H1 (cell line): ENCODE measurements around the gene RBBP8. TPM values are rescaled to one million over a fixed set of nuclear protein-coding genes. Genes with fewer than 3 reads are reported as not detected.

Experiments used
- CTCF ChIA-PET: fragments of 300-600 bp; sonication (Branson Sonifier 250); formaldehyde crosslinking; loops from one replicate; lab custom pipeline; 2021; ENCODE audit not compliant: partially characterized antibody; lab: Charles Lee
- POLR2A ChIA-PET: fragments of 300-600 bp; sonication (Branson Sonifier 250); formaldehyde crosslinking; loops from one replicate; lab custom pipeline; 2021; ENCODE audit warnings: inconsistent platforms; ENCODE audit not compliant: partially characterized antibody; lab: Charles Lee
- DNase-seq, 2 experiments: peaks; one replicate each; pipeline versions ENCODE4 v3.0.0 to v3.0.0-alpha.2; 2010 to 2022; ENCODE audit warnings: low spot score in 2 of 2, low read depth in 1 of 2, mixed read lengths in 1 of 2
- FAIRE-seq: peaks from 2 replicates; lab custom pipeline; 2011; peaks lifted over from hg19 to GRCh38; lab: Jason Lieb, UNC
- H2AFZ ChIP-seq: 2 replicates; pipeline ENCODE4 v1.8.1; 2012; ENCODE audit warnings: low read length, inconsistent platforms
- H2AK5ac ChIP-seq: 2 replicates; pipeline ENCODE4 v1.6.1; 2013; ENCODE audit warnings: low read depth, low read length
- H2BK120ac ChIP-seq: replicated peaks from 2 replicates; pipeline ENCODE3; 2013; ENCODE audit warnings: low read depth, low read length, inconsistent platforms
- H2BK12ac ChIP-seq: 2 replicates; pipeline ENCODE4 v1.6.1; 2013; ENCODE audit warnings: low read depth, low read length
- H2BK15ac ChIP-seq: 2 replicates; pipeline ENCODE4 v1.6.1; 2013; ENCODE audit warnings: low read length
- H2BK20ac ChIP-seq: 2 replicates; pipeline ENCODE4 v1.6.1; 2013; ENCODE audit warnings: low read length
- H2BK5ac ChIP-seq: 2 replicates; pipeline ENCODE4 v1.6.1; 2013; ENCODE audit warnings: low read depth, low read length
- H3K14ac ChIP-seq: 2 replicates; pipeline ENCODE4 v1.6.1; 2013; ENCODE audit warnings: inconsistent platforms; ENCODE audit not compliant: insufficient read length
- H3K18ac ChIP-seq: 2 replicates; pipeline ENCODE4 v1.6.1; 2013; ENCODE audit warnings: low read length; ENCODE audit errors: extremely low read depth
- H3K23ac ChIP-seq: 2 replicates; pipeline ENCODE4 v1.6.1; 2013; ENCODE audit warnings: inconsistent platforms; ENCODE audit not compliant: insufficient read length
- H3K23me2 ChIP-seq: 2 replicates; pipeline ENCODE4 v1.6.1; 2013; ENCODE audit warnings: low read depth, low read length
- H3K27ac ChIP-seq: 2 replicates; pipeline ENCODE4 v1.6.1; 2011; ENCODE audit warnings: low read depth, low read length, inconsistent platforms
- H3K27me3 ChIP-seq, 4 experiments: replicated peaks in 1 of 4; 1 replicate in 1 of 4; 2 replicates in 3 of 4; pipeline versions ENCODE4 v1.6.1 to v1.8.1; 2011 to 2013; ENCODE audit warnings: low read length in 3 of 4, mild to moderate bottlenecking in 3 of 4, inconsistent platforms in 2 of 4, mixed read lengths in 2 of 4, moderate library complexity in 1 of 4; ENCODE audit not compliant: control insufficient read depth in 3 of 4, insufficient read depth in 3 of 4; ENCODE audit errors: extremely low read depth in 1 of 4
- H3K36me3 ChIP-seq, 4 experiments: 2 replicates each; pipeline versions ENCODE4 v1.6.1 to v1.8.1; 2011 to 2013; ENCODE audit warnings: mild to moderate bottlenecking in 4 of 4, low read length in 3 of 4, moderate library complexity in 2 of 4, control low read depth in 1 of 4, inconsistent platforms in 1 of 4; ENCODE audit not compliant: insufficient read depth in 4 of 4, control insufficient read depth in 2 of 4
- H3K4ac ChIP-seq: replicated peaks from 2 replicates; pipeline ENCODE3; 2013; ENCODE audit warnings: low read length, low read depth, mixed read lengths, inconsistent platforms; ENCODE audit not compliant: insufficient read length
- H3K4me1 ChIP-seq, 4 experiments: replicated peaks in 1 of 4; 1 replicate in 1 of 4; 2 replicates in 3 of 4; pipeline versions ENCODE4 v1.6.1 to v1.8.1; 2011 to 2013; ENCODE audit warnings: low read length in 3 of 4, inconsistent platforms in 2 of 4, mixed read lengths in 1 of 4; ENCODE audit not compliant: insufficient read depth in 4 of 4, control insufficient read depth in 3 of 4
- H3K4me2 ChIP-seq, 2 experiments: 2 replicates each; pipeline versions ENCODE4 v1.6.1 to v1.8.1; 2011 to 2013; ENCODE audit warnings: low read depth in 2 of 2, low read length in 2 of 2, control low read depth in 1 of 2, inconsistent platforms in 1 of 2, mild to moderate bottlenecking in 1 of 2; ENCODE audit not compliant: insufficient read depth in 1 of 2
- H3K4me3 ChIP-seq, 4 experiments: fragments of 200-600, 300-600 bp in 1 of 4; sonication (generic), shearing (Covaris generic), sonication (Bioruptor Twin) in 1 of 4; 2 replicates each; pipeline versions ENCODE4 v1.5.1 to v1.8.1; 2011 to 2016; ENCODE audit warnings: low read length in 4 of 4, low read depth in 3 of 4, control low read depth in 2 of 4, inconsistent platforms in 2 of 4, mild to moderate bottlenecking in 2 of 4, mixed read lengths in 1 of 4, moderate library complexity in 1 of 4; ENCODE audit not compliant: insufficient read depth in 2 of 4; ENCODE audit errors: extremely low read depth in 1 of 4
- H3K56ac ChIP-seq: replicated peaks from 2 replicates; pipeline ENCODE3; 2013; ENCODE audit warnings: low read depth, mild to moderate bottlenecking, mixed read lengths, low read length, inconsistent platforms; ENCODE audit not compliant: insufficient read length
- H3K79me1 ChIP-seq: 2 replicates; pipeline ENCODE4 v1.6.1; 2013; ENCODE audit warnings: low read depth, low read length, control low read depth
- H3K79me2 ChIP-seq, 2 experiments: 2 replicates each; pipeline versions ENCODE4 v1.6.1 to v1.8.1; 2012 to 2013; ENCODE audit warnings: low read length in 2 of 2, mild to moderate bottlenecking in 2 of 2, inconsistent platforms in 1 of 2; ENCODE audit not compliant: insufficient read depth in 2 of 2, control insufficient read depth in 1 of 2
- H3K9ac ChIP-seq, 4 experiments: replicated peaks in 1 of 4; 1 replicate in 1 of 4; 2 replicates in 3 of 4; pipeline versions ENCODE4 v1.6.1 to v1.8.1; 2011 to 2013; ENCODE audit warnings: low read depth in 3 of 4, low read length in 3 of 4, control low read depth in 2 of 4, mild to moderate bottlenecking in 2 of 4, moderate library complexity in 2 of 4, inconsistent platforms in 1 of 4; ENCODE audit errors: extremely low read depth in 1 of 4
- H3K9me3 ChIP-seq, 2 experiments: 2 replicates each; pipeline versions ENCODE4 v1.6.1 to v1.8.1; 2012 to 2013; ENCODE audit warnings: mild to moderate bottlenecking in 2 of 2, moderate library complexity in 2 of 2, control low read depth in 1 of 2, inconsistent platforms in 1 of 2, low read depth in 1 of 2, low read length in 1 of 2, mixed read lengths in 1 of 2; ENCODE audit not compliant: insufficient read depth in 2 of 2
- H4K20me1 ChIP-seq, 2 experiments: replicated peaks in 1 of 2; 2 replicates each; pipeline versions ENCODE3 to v1.8.1; 2011 to 2013; ENCODE audit warnings: inconsistent platforms in 2 of 2, low read length in 2 of 2, mild to moderate bottlenecking in 1 of 2; ENCODE audit not compliant: insufficient read depth in 2 of 2, control insufficient read depth in 1 of 2
- H4K5ac ChIP-seq: 2 replicates; pipeline ENCODE4 v1.6.1; 2013; ENCODE audit warnings: low read length, low read depth, mixed read lengths, inconsistent platforms; ENCODE audit not compliant: insufficient read length
- H4K8ac ChIP-seq: 2 replicates; pipeline ENCODE4 v1.8.0; 2013; ENCODE audit warnings: mild to moderate bottlenecking, moderate library complexity, low read length, inconsistent platforms; ENCODE audit not compliant: insufficient read depth; ENCODE audit errors: extremely low read depth
- H4K91ac ChIP-seq: replicated peaks from 2 replicates; pipeline ENCODE3; 2013; ENCODE audit warnings: low read length, mixed read lengths, inconsistent platforms; ENCODE audit not compliant: insufficient read length
- CHD1 ChIP-seq: IDR thresholded peaks from 2 replicates; pipeline ENCODE4 v1.6.1; 2012; ENCODE audit warnings: low read depth, low read length, improper control_type of control experiment
- RXRA ChIP-seq: IDR thresholded peaks from 2 replicates; pipeline ENCODE4 v1.6.1; 2011; ENCODE audit warnings: low read depth, mild to moderate bottlenecking, low read length, moderate library complexity; ENCODE audit not compliant: insufficient read depth
- SAP30 ChIP-seq: fragments of 300-600 bp; sonication (generic); IDR thresholded peaks from 2 replicates; pipeline ENCODE4 v1.7.1; 2012; ENCODE audit warnings: low read length, moderate library complexity, mild to moderate bottlenecking, inconsistent platforms; ENCODE audit not compliant: insufficient read depth, insufficient replicate concordance
- TAF7 ChIP-seq: optimal IDR thresholded peaks from 2 replicates; pipeline ENCODE3; 2011; ENCODE audit warnings: low read depth, mild to moderate bottlenecking, inconsistent platforms, low read length, moderate library complexity, borderline replicate concordance
- WGBS, 2 experiments: shearing (Covaris generic) in 1 of 2; methylation state at CpG; one replicate each; pipeline versions ENCODE4 v1.1.6 to v1.1.7; 2013 to 2015; ENCODE audit warnings: low lambda C conversion rate in 2 of 2, mixed read lengths in 2 of 2, inconsistent platforms in 1 of 2, low coverage in 1 of 2, missing lambda C conversion rate in 1 of 2; ENCODE audit not compliant: insufficient replicate concordance in 2 of 2, insufficient coverage in 1 of 2, insufficient read length in 1 of 2; ENCODE audit errors: extremely low coverage in 1 of 2, missing lambda C conversion rate in 1 of 2; 5-methylcytosine and 5-hydroxymethylcytosine counted together
- polyA plus RNA-seq, 7 experiments: library from polyadenylated mRNA; depleted of rRNA in 3 of 7; stranded (reverse) in 5 of 7; unstranded in 2 of 7; fragments of >200 nt in 5 of 7; fragments of 200-250 nt in 2 of 7; gene quantifications; 1 replicate in 5 of 7; 2 replicates in 1 of 7; 4 replicates in 1 of 7; pipeline versions ENCODE4 v1.2.1 to v1.2.3, GENCODE V29; 2011 to 2013; ENCODE audit warnings: missing spikeins in 2 of 7, mixed read lengths in 2 of 7
- total RNA-seq: library from RNA; stranded (reverse); fragmentation: NEBNext Ultra II Directional; extraction: Animal tissue kit (Norgen Biotek cat#: 25700); gene quantifications from 2 replicates; pipeline ENCODE4 v1.2.1, GENCODE V29; 2021

RBBP8 gene
- total and polyA plus RNA-seq, 2 of the 8 experiments (the other 6 are each of a cell fraction or from before 2014, with no cell fraction given) = 16.1 to 65.8 TPM

DNA sequence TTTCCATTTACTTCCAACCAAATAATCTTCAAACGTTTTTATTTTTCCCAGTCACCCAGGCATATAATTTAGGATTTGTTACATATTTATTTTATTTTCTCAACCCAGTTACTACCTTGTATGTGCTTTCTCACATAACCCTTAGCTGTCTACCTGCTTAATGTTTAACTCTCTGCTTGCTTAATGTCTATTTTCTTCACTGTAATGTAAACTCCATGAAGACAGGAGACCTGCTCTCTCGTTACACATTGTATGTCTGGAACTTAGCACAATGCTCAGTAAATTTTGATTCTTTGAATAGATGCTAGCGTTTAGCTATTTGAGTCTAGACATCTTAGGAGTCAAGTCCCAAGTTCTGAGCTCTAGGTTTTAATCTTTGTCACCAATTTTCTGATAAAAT lies 70.2 kb downstream of the RBBP8 start:
- POLR2A ChIA-PET = interaction anchor here (0.8 kb wide), 1 partner anchor 12 kb away, joined by 3 read pairs; no protein-coding TSS in a partner anchor

More for the DNA sequence above, 70.2 kb downstream of the RBBP8 start:
- no peaks in the 10 kb centered on the region for H3K9me3 ChIP-seq
- FAIRE-seq (no peak), DNase-seq (no peak)
- H3K23me2 ChIP-seq = no peaks in the 10 kb centered on the region
- no peak overlapping the region for H2BK5ac ChIP-seq
- no peak overlapping the region for H3K4me2 ChIP-seq
- H2AFZ ChIP-seq = no peak overlapping the region
- H3K56ac ChIP-seq = no peak overlapping the region
- no peak overlapping the region for H3K18ac ChIP-seq
- no peaks in the 10 kb centered on the region for H3K4me1 ChIP-seq
- no peak overlapping the region for H3K4me3 ChIP-seq
- H2AK5ac ChIP-seq = no peak overlapping the region
- no peak overlapping the region for H3K23ac ChIP-seq
- no peaks in the 10 kb centered on the region for H3K79me1 ChIP-seq
- no peak overlapping the region for H2BK20ac ChIP-seq
- no peak overlapping the region for H2BK15ac ChIP-seq
- H3K14ac ChIP-seq = no peak overlapping the region
- TF ChIP-seq CHD1 (no peak), TAF7 (no peak), SAP30 (no peak), RXRA (no peak)
- 86 to 100% methylated on average over 1 to 3 of the region's 3 CpGs for WGBS, 2 experiments
- H2BK12ac ChIP-seq = no peak overlapping the region
- H3K79me2 ChIP-seq = no peaks in the 10 kb centered on the region
- H4K5ac ChIP-seq = no peak overlapping the region
- no peak overlapping the region for H3K4ac ChIP-seq
- no peaks in the 10 kb centered on the region for H4K20me1 ChIP-seq
- no peak overlapping the region for H4K8ac ChIP-seq
- no peaks in the 10 kb centered on the region for H3K27me3 ChIP-seq
- CTCF ChIA-PET = interaction anchor here (1.5 kb wide), 1 partner anchor 20 kb away, joined by 6 read pairs; no protein-coding TSS in a partner anchor
- no peak overlapping the region for H4K91ac ChIP-seq
- no peak overlapping the region for H2BK120ac ChIP-seq
- H3K9ac ChIP-seq = no peak overlapping the region
- H3K27ac ChIP-seq = no peak overlapping the region
- H3K36me3 ChIP-seq = peaks cover 0 to 48% (median 16%) of the 10 kb centered on the region in 4 experiments; a peak in 6 of 8 replicates
